ENCODE data around the gene PHKB.
"Not testable (repeated sequence)": the region's sequence is repeated elsewhere in the genome, so short reads cannot be mapped to it uniquely, and the experiment has no call there.

Gene PHKB

GRCh38 chr16:47463771-47464624 is 2.9 kb downstream of the PHKB start:
- H3K27me3 ChIP-seq (replicated peaks; ENCODE audit: insufficient read depth, low read length), result no peaks in the 10 kb centered on the region
- DNase-seq, result no peak
- no peak overlapping the region for H3K4me3 ChIP-seq (ENCODE audit: low read length)
- peaks cover 18% of the 10 kb centered on the region for H3K4me1 ChIP-seq (ENCODE audit: low read length)
- TF ChIP-seq EZH2 (optimal IDR thresholded peaks at IDR 0.05; ENCODE audit: low read depth, low read length) (no peak), EZH2phosphoT487 (IDR thresholded peaks at IDR 0.05; ENCODE audit: low read length) (no peak)
- TF ChIP-seq, protein P1, sequence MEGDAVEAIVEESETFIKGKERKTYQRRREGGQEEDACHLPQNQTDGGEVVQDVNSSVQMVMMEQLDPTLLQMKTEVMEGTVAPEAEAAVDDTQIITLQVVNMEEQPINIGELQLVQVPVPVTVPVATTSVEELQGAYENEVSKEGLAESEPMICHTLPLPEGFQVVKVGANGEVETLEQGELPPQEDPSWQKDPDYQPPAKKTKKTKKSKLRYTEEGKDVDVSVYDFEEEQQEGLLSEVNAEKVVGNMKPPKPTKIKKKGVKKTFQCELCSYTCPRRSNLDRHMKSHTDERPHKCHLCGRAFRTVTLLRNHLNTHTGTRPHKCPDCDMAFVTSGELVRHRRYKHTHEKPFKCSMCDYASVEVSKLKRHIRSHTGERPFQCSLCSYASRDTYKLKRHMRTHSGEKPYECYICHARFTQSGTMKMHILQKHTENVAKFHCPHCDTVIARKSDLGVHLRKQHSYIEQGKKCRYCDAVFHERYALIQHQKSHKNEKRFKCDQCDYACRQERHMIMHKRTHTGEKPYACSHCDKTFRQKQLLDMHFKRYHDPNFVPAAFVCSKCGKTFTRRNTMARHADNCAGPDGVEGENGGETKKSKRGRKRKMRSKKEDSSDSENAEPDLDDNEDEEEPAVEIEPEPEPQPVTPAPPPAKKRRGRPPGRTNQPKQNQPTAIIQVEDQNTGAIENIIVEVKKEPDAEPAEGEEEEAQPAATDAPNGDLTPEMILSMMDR (IDR thresholded peaks at IDR 0.05; ENCODE audit: low read length), result no peak
- H3K36me3 ChIP-seq (replicated peaks; ENCODE audit: insufficient read depth, low read length), result no peaks in the 10 kb centered on the region
- H3K9me3 ChIP-seq (replicated peaks; ENCODE audit: insufficient read depth, low read length), result no peaks in the 10 kb centered on the region
- H4K20me1 ChIP-seq (ENCODE audit: insufficient read depth, low read length), result no peaks in the 10 kb centered on the region
- no peak overlapping the region for H3K4me2 ChIP-seq (ENCODE audit: low read depth, low read length)
- H3K79me2 ChIP-seq (ENCODE audit: low read length), result peaks cover 62% of the 10 kb centered on the region
- no peak overlapping the region for H2AFZ ChIP-seq (ENCODE audit: low read length)
- peaks cover 17% of the 10 kb centered on the region for H3F3A ChIP-seq (ENCODE audit: insufficient read depth, low read length)
- H3K27ac ChIP-seq (ENCODE audit: low read length), result no peak overlapping the region
- H3K9me2 ChIP-seq (replicated peaks; ENCODE audit: insufficient read depth, low read length), result no peaks in the 10 kb centered on the region
- H3K9ac ChIP-seq (ENCODE audit: low read length), result no peak overlapping the region

DNA sequence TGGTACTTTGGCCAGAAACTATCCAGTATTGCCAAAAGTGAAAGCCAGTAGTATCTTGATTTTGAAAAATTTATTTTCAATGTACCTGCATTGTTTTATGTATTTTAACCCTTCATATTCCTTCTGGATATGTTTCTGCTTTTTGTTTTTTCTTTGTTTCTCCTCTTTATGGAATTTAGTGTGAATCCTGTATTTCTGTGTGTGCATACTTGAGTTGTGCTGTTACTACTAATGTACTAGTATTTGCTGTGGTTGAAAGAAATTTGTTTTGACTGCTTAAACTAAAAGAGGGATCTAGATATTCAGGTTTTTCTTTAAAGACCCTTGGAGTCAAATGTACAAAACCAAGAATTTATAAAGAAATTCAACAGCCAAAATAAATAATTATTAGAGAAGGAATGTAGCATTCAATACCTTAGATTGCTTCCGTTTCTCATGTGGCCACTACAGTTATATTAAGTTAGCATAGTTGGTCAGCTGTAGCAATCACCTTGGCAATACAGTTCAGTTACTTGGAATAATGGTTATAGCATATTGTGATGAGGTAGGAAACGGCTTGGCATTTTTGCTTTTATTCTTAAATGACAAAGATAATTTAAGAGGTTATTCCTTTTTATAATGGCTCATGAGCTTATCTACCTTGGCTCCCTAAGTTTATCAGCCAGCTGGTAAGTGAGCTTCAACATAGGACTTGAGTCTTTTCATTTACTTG is 4.9 kb downstream of the PHKB start:
- Histone ChIP-seq H3K4me3 (ENCODE audit: low read length) (no peak overlapping the region), H3K36me3 (replicated peaks; ENCODE audit: insufficient read depth, low read length) (no peaks in the 10 kb centered on the region), H3K9me2 (replicated peaks; ENCODE audit: insufficient read depth, low read length) (no peaks in the 10 kb centered on the region), H2AFZ (ENCODE audit: low read length) (no peak overlapping the region), H3K9me3 (replicated peaks; ENCODE audit: insufficient read depth, low read length) (no peaks in the 10 kb centered on the region), H3F3A (ENCODE audit: insufficient read depth, low read length) (peaks cover 11% of the 10 kb centered on the region), H3K9ac (ENCODE audit: low read length) (no peak overlapping the region), H3K27ac (ENCODE audit: low read length) (no peak overlapping the region), H3K79me2 (ENCODE audit: low read length) (peaks cover 54% of the 10 kb centered on the region), H3K4me1 (ENCODE audit: low read length) (peaks cover 9% of the 10 kb centered on the region), H3K4me2 (ENCODE audit: low read depth, low read length) (no peak overlapping the region), H3K27me3 (replicated peaks; ENCODE audit: insufficient read depth, low read length) (no peaks in the 10 kb centered on the region), H4K20me1 (ENCODE audit: insufficient read depth, low read length) (no peaks in the 10 kb centered on the region)
- DNase-seq, result no peak
- TF ChIP-seq EZH2phosphoT487 (IDR thresholded peaks at IDR 0.05; ENCODE audit: low read length) (no peak), EZH2 (optimal IDR thresholded peaks at IDR 0.05; ENCODE audit: low read depth, low read length) (no peak)
- TF ChIP-seq, protein P1 (IDR thresholded peaks at IDR 0.05; ENCODE audit: low read length), result no peak

GRCh38 chr16:47467501-47467900 is 6.4 kb downstream of the PHKB start:
- Histone ChIP-seq H3K9me2 (replicated peaks; ENCODE audit: insufficient read depth, low read length) (no peaks in the 10 kb centered on the region), H3K36me3 (replicated peaks; ENCODE audit: insufficient read depth, low read length) (no peaks in the 10 kb centered on the region), H3K4me2 (ENCODE audit: low read depth, low read length) (no peak overlapping the region), H3K9me3 (replicated peaks; ENCODE audit: insufficient read depth, low read length) (no peaks in the 10 kb centered on the region), H4K20me1 (ENCODE audit: insufficient read depth, low read length) (no peaks in the 10 kb centered on the region), H2AFZ (ENCODE audit: low read length) (no peak overlapping the region), H3K9ac (ENCODE audit: low read length) (no peak overlapping the region), H3K79me2 (ENCODE audit: low read length) (peaks cover 58% of the 10 kb centered on the region), H3F3A (ENCODE audit: insufficient read depth, low read length) (no peaks in the 10 kb centered on the region), H3K4me1 (ENCODE audit: low read length) (peaks cover 9% of the 10 kb centered on the region), H3K27ac (ENCODE audit: low read length) (no peak overlapping the region), H3K27me3 (replicated peaks; ENCODE audit: insufficient read depth, low read length) (no peaks in the 10 kb centered on the region), H3K4me3 (ENCODE audit: low read length) (no peak overlapping the region)
- DNase-seq, result no peak
- no peak for TF ChIP-seq EZH2phosphoT487 (IDR thresholded peaks at IDR 0.05; ENCODE audit: low read length)

DNA sequence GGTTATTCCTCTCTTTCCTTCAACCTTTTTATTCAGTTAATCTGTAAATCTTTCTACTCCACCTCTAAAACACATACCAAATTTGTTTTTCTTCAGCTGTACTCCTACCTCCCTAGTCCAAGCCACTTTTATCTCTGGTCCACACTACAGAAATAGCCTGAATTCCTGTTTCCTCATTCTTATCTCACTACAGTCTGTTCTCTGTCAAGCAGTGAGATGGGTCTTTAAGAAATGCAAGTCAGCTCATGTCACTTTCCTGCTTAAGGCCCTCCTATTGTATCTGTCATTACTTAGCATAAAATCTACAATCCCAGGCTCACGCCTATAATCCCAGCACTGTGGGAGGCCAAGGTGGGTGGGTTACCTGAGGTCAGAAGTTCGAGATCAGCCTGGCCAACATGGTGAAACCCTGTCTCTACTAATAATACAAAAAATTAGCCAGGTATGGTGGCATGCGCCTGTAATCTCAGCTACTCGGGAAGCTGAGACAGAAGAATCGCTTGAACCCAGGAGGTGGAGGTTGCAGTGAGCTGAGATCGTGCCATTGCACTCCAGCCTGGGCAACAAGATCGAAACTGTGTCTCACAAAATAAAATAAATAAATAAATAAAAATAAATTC is 7.0 kb downstream of the PHKB start:
- H3K9me3 ChIP-seq (replicated peaks; ENCODE audit: insufficient read depth, low read length); H4K20me1 ChIP-seq (ENCODE audit: insufficient read depth, low read length); H3K27me3 ChIP-seq (replicated peaks; ENCODE audit: insufficient read depth, low read length); H3K9me2 ChIP-seq (replicated peaks; ENCODE audit: insufficient read depth, low read length); H3K4me3 ChIP-seq (ENCODE audit: low read length); H3K36me3 ChIP-seq (replicated peaks; ENCODE audit: insufficient read depth, low read length); H2AFZ ChIP-seq (ENCODE audit: low read length); H3K4me2 ChIP-seq (ENCODE audit: low read depth, low read length); H3K4me1 ChIP-seq (ENCODE audit: low read length); H3F3A ChIP-seq (ENCODE audit: insufficient read depth, low read length); H3K9ac ChIP-seq (ENCODE audit: low read length); DNase-seq; H3K27ac ChIP-seq (ENCODE audit: low read length): not testable (repeated sequence)
- H3K79me2 ChIP-seq (ENCODE audit: low read length), result peaks cover 51% of the 10 kb centered on the region

Data from MM.1S (cell line).